Retinal pigment epithelial cell (primary cell): ENCODE data around the gene RMI2.

Experiments
- DNase-seq: peaks from one replicate; pipeline ENCODE4 v3.0.0-alpha.2; 2010; ENCODE audit warnings: low read depth
- H3K4me3 ChIP-seq: 2 replicates; pipeline ENCODE4 v1.5.1; 2011; ENCODE audit warnings: mild to moderate bottlenecking, low read length, control low read depth, moderate library complexity
- CTCF ChIP-seq: conservative IDR thresholded peaks from 2 replicates; pipeline ENCODE4 v1.5.1; 2011; ENCODE audit warnings: low read depth, low read length, control low read depth, inconsistent platforms

Gene RMI2

DNA sequence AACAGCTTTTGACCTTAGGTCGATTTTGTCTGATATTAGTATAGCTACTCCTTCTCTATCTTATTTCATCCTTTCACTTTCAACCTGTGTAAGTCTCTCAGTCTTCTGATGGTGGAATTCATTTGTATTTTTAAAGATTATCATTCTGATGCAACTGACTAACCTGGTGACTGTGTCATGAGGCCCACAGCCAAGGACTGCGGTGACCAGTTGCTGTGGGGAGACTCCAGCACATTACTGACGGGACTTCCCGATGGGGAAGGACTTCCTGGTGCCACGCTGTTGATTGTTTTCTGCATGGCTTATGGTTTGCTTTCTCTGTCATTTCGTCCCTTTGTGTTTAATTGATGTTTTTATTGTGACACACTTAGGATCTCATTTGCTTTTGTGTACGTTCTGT is 34.2 kb downstream of the RMI2 start:
- no peak for TF ChIP-seq CTCF
- H3K4me3 ChIP-seq, result no peak overlapping the region
- no peak for DNase-seq

- TF ChIP-seq CTCF, result no peak
- no peak for DNase-seq
- no peak overlapping the region for H3K4me3 ChIP-seq
These were observed 35.6 kb downstream of the RMI2 start for GRCh38 chr16:11380836-11381235.

DNA sequence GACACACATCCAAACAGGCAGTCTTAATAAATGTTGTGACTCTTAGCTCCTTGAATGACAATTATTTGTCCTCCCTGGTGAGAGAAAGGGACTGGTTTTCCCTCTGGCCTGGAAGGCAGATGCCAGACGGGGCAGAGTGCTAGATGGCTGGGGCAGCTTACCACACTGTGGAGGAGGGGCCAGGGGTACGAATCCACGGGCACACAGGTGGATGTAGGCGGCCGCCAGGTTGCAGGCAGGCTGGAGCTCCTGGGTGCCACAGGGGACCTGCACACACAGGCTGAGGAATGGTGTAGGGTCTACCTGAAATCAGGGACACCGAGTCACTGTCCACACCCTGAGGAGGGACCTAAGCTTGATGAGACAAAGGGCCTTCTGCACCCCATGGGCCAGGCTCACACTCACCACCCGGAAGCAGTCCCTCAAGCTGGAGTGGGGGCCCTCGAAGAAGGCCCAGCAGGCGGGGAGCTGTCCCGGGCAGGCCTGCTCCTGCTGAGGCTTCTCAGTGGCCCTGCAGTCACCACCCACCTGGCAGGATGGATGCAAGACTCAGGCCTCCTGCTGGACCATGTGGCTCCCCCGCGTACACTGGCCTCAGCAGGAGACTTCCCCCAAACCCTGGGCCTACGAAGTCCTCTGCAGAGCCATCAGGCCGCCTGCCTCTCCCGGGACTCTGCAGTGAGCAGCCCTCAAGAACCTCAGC is 38.4 kb downstream of the RMI2 start:
- no peak overlapping the region for H3K4me3 ChIP-seq
- DNase-seq, result no peak
- no peak for TF ChIP-seq CTCF

DNA sequence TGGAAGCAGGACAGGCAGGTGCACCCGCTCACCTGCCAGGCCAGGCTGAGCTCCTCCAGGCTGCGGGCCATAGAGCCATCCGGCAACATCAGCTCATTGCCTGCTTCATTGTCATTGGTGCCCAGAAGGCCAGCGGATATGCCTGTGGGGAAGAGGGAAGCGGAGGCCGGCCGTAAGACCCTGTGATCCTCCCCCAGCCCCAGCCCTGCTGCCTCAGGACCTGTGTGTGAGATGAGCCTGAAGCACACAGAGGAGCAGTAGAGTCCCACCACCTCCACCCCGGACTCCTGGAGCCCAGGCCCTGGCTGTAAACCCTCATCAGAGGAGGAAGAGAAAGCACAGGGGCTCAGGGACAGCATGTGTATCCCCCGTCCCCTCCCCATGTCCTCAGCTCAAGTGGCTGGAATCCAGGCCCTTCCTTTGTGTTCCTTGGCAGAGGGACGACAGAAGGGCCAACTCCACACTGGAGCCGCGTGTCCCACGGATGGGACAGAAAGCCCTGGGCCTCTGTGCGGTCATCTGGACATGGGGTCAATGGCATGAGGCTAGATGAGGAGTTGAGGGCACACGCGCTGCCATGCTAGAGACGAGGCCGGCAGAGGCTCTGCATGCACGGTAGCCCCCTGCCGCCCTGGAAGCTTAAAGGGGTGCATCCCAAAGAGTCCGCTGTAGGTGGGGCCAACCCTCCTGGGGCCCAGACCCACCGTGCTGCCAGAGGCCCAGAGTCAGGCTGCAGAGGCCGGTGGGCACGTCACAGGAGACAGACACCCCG is 39.1 kb downstream of the RMI2 start:
- no peak for DNase-seq
- TF ChIP-seq CTCF, result no peak

GRCh38 chr16:11384956-11385586 is 39.8 kb downstream of the RMI2 start:
- no peak for TF ChIP-seq CTCF
- DNase-seq, result no peak
- no peak overlapping the region for H3K4me3 ChIP-seq

More for the DNA sequence above, 39.1 kb downstream of the RMI2 start:
- H3K4me3 ChIP-seq, result no peak overlapping the region

GRCh38 chr16:11386054-11386680 is 40.9 kb downstream of the RMI2 start:
- no peak for DNase-seq
- no peak overlapping the region for H3K4me3 ChIP-seq
- TF ChIP-seq CTCF, result no peak
